ENCODE data around the gene SYNDIG1L. TPM values are rescaled to one million over a fixed set of nuclear protein-coding genes. Genes with fewer than 3 reads are reported as not detected.

The SYNDIG1L gene
- total and polyA plus RNA-seq, 12 donors, result 0.03 to 0.15 (median 0.13) TPM; not detected in 6

- no peak overlapping the region for H3K27ac ChIP-seq
- intact Hi-C loops (cut with DNase I), result no loop called here
- H3K27me3 ChIP-seq, result peaks cover 0 to 14% (median 6%) of the 10 kb centered on the region in 7 donors
- H3K4me1 ChIP-seq, result peaks cover 0 to 3% (median 0%) of the 10 kb centered on the region in 9 donors
- H3K36me3 ChIP-seq, result no peaks in the 10 kb centered on the region
- no peak overlapping the region for H3K4me3 ChIP-seq
- no peak for ATAC-seq
- no peak for DNase-seq
- H3K9me3 ChIP-seq, result no peaks in the 10 kb centered on the region
- 89 to 93% methylated on average over 17 of the region's 17 CpGs for WGBS, 2 donors
- no peak for TF ChIP-seq CTCF (IDR thresholded peaks at IDR 0.05)
Measured at GRCh38 chr14:74358176-74358829, 67.7 kb downstream of the SYNDIG1L start.

GRCh38 chr14:74357585-74357984 lies 68.4 kb downstream of the SYNDIG1L start:
- no peaks in the 10 kb centered on the region for H3K9me3 ChIP-seq
- WGBS, 2 donors, result 90 to 92% methylated on average over 19 of the region's 19 CpGs
- intact Hi-C loops (cut with DNase I), result no loop called here
- no peak overlapping the region for H3K27ac ChIP-seq
- no peak for TF ChIP-seq CTCF (IDR thresholded peaks at IDR 0.05)
- peaks cover 0 to 3% (median 0%) of the 10 kb centered on the region in 9 donors for H3K4me1 ChIP-seq
- DNase-seq, result no peak
- H3K4me3 ChIP-seq, result no peak overlapping the region
- H3K36me3 ChIP-seq, result no peaks in the 10 kb centered on the region
- peaks cover 0 to 18% (median 8%) of the 10 kb centered on the region in 7 donors for H3K27me3 ChIP-seq
- ATAC-seq, result no peak

- no peak for ATAC-seq
- H3K36me3 ChIP-seq, result no peaks in the 10 kb centered on the region
- peaks cover 0 to 21% (median 14%) of the 10 kb centered on the region in 7 donors for H3K27me3 ChIP-seq
- TF ChIP-seq CTCF (IDR thresholded peaks at IDR 0.05), result no peak
- H3K9me3 ChIP-seq, result no peaks in the 10 kb centered on the region
- no peaks in the 10 kb centered on the region for H3K4me1 ChIP-seq
- no peak for DNase-seq
- H3K27ac ChIP-seq, result no peak overlapping the region
- 92% methylated on average over 32 of the region's 32 CpGs for WGBS, 2 donors
- intact Hi-C loops (cut with DNase I), result no loop called here
- no peak overlapping the region for H3K4me3 ChIP-seq
Measured at GRCh38 chr14:74356892-74357575, 69.0 kb downstream of the SYNDIG1L start.

Other genes starting within 250 kb of the SYNDIG1L start
- gene VSX2, start 186.8 kb downstream of the SYNDIG1L start, total RNA-seq, result not detected
- not detected for gene VSX2, start 186.8 kb downstream of the SYNDIG1L start, polyA plus RNA-seq
- gene ABCD4, start 123.3 kb downstream of the SYNDIG1L start, total RNA-seq, result 10 to 100 TPM; 18.1 to 26.3 (median 22.0) TPM
- gene ABCD4, start 123.3 kb downstream of the SYNDIG1L start, polyA plus RNA-seq, result 10 to 100 TPM; 17.8 to 76.4 TPM
- gene VRTN, start 77.7 kb downstream of the SYNDIG1L start, total RNA-seq, result not detected
- not detected for gene VRTN, start 77.7 kb downstream of the SYNDIG1L start, polyA plus RNA-seq
- 100 to 1,000 TPM in 5 of 10 donors, 10 to 100 TPM in 5; 70.0 to 258 (median 96.0) TPM for gene NPC2, start 67.1 kb upstream of the SYNDIG1L start, total RNA-seq
- gene NPC2, start 67.1 kb upstream of the SYNDIG1L start, polyA plus RNA-seq, result 100 to 1,000 TPM; 130 to 148 TPM
- 10 to 100 TPM; 32.0 to 44.3 (median 40.3) TPM for gene ISCA2, start 67.6 kb upstream of the SYNDIG1L start, total RNA-seq
- gene ISCA2, start 67.6 kb upstream of the SYNDIG1L start, polyA plus RNA-seq, result 10 to 100 TPM; 20.6 to 32.1 TPM
- gene LTBP2, start 186.0 kb upstream of the SYNDIG1L start, total RNA-seq, result 10 to 100 TPM in 9 of 10 donors, 1 to 10 TPM in 1; 7.1 to 50.3 (median 18.5) TPM
- gene LTBP2, start 186.0 kb upstream of the SYNDIG1L start, polyA plus RNA-seq, result 1 to 10 TPM; 3.5 TPM